Activated CD8-positive, alpha-beta memory T cell treated with anti-CD3 and anti-CD28 coated beads, Interleukin-2, amount 50 U/mL, for 1 hour (primary cell): Measurements from ENCODE around the gene RERE.
"Not testable (repeated sequence)": the region's sequence is repeated elsewhere in the genome, so short reads cannot be mapped to it uniquely, and the experiment has no call there.

Experiments used
- DNase-seq: peaks from one replicate; pipeline ENCODE4 v3.0.0-alpha.2; 2020; ENCODE audit errors: extremely low read depth

The RERE gene

GRCh38 chr1:8718850-8719361, 98.5 kb downstream of the RERE start:
- no peak for DNase-seq

DNA sequence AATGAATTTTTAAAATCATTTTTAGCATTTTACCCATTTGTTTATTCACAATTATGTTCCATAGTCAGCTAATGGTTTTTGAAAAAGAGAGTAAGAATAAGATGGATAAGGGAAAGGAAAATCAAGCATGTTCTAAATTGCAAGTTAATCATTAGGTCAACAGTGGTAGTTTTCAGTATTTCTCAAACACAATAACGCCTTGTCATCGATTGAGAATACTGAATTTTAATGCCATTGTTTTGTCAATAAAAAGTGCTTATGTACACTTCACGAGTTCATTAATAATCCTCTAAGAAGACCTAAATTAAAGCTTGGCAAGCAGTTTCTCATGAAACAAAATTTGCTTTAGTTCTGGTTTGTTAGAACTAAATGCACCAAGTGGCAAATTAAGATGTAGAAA, 100.3 kb downstream of the RERE start:
- no peak for DNase-seq

DNA sequence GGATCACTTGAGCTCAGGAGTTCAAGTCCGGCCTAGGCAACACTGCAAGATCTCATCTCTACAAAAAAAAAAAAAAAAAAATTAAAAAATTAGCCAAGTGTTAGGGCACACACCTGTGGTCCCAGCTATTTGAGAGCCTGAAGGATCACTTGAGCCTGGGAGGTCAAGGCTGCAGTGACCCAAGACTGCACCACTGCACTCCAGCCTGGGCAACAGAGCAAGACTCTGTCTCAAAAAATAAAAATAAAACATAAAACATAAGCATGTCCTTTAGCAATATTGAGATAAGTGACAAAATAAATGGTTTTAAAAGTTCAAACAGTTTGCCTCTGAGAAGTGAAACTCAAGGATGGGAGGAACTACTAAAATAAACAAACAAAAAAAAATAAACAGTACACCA, 101.2 kb downstream of the RERE start:
- no peak for DNase-seq

DNA sequence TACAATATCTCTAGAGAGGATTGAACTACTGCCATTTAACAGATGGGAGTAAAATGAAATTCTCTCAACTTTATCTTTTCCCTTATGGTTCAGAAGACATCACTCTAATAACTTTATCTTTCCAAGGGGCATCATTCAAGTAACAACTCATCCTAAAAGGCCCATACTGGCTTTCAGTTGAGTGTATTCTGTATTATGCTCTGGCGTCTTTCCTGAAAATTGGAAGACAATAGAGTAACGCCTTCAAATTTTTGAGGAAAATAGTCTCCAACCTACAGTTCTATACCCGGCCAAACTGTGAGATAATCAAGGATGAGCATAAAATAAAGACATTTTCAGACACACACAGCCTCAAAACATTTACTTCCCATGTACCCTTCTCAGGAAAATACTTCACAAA, 103.3 kb downstream of the RERE start:
- DNase-seq = no peak

- no peak for DNase-seq
These were observed 104.8 kb downstream of the RERE start for GRCh38 chr1:8712413-8713231.

- no peak for DNase-seq
These were observed 105.5 kb downstream of the RERE start for GRCh38 chr1:8711873-8712412.

DNA sequence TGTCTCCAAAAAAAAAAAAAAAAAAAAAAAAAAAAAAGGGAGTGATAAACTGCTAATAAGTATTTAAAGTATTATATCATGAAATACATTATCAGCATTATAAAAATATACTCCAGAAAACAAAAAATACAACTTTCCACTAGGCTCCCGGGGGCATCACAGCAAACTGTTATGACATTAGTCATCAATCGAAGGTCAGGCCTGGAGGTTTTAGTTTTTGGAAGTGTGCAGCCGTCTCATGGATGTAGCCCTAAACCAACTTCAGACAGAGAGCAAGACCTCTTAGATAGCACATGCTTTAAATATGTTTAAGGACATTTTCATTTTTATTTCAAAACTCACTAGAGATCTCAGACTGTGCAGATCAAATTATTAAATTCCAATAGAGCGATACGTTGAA, 106.3 kb downstream of the RERE start:
- DNase-seq = no peak

DNA sequence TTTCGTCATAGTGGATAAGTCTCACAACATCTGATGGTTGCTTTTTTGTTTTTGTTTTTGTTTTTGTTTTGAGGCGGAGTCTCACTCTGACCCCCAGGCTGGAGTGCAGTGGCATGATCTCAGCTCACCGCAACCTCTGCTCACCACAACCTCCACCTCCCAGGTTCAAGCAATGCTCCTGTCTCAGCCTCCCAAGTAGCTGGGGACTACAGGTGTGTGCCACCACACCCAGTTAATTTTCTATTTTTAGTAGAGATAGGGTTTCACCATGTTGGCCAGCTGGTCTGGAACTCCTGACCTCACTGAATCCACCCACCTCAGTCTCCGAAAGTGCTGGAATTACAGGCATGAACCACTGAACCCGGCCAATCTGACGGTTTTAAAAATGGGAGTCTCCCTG, 109.2 kb downstream of the RERE start:
- DNase-seq = no peak

- no peak for DNase-seq
These were observed 110.4 kb downstream of the RERE start for GRCh38 chr1:8706995-8707396.

DNA sequence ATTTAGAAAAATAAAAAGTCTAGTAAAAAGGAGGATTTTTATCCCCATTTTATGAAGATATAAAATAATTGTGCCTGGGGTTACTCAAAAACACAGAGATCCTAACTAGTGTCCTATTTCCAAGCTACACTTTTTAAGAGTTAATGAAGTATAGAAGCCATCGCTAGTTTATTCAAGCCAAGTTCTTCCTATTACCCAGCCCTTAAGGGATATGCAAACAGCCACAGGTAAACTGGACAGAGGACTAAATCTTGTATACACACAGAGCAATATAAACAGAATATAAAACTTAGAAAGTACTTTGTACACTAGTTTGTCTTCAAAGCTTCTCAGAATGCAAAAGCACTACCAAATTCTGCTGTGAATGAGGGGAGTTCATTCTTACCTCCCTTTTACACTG, 111.1 kb downstream of the RERE start:
- no peak for DNase-seq

DNA sequence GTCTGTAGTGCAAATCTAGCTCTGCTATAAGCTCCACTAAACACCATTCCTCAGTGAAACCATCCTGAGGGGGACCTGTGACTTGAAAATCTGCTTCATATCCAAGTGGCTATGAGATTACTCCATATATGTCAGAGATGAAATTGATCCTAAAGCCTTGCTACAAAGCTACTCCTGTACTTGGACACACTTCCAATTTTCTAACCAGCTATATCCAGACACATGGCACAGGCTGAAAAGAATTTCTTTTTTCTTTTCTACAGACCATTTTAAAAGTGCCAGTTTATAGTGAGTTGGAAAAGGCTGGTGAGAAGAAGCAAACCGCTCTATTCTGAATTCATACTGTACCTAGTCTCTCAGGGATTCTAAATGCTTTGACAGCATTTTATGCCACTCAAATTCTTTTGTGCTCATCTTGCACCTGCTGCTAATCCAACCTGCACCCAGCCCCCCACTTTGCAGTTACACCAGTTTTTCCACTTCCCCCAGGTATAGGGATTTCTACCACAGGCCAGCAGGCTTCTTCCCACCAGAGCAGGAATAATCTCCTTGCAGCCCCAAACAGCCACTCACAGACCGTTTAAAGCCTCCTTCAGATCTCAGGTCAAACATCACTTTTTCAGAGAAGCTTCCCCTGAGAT, 112.5 kb downstream of the RERE start:
- DNase-seq = no peak

GRCh38 chr1:8702850-8703810, 114.3 kb downstream of the RERE start:
- no peak for DNase-seq

DNA sequence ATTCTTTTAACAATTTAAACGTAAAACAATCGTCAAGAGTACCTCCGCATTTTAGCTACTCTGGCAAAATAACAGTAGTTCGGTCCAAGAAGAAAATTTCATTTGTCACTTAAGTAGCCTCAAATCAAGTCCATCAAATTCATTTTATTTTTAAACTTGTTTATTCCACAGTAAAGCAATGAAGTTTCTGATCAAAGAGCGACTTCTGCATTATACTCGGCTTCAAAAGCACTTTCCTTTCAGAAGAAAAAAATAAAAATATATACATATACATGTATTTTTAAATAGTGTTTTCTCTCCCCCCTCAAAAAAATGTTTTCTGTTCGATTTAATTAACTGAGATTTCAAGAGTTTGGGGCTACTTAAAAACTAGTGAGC, 115.0 kb downstream of the RERE start:
- no peak for DNase-seq

GRCh38 chr1:8701794-8702471, 115.5 kb downstream of the RERE start:
- DNase-seq = no peak

DNA sequence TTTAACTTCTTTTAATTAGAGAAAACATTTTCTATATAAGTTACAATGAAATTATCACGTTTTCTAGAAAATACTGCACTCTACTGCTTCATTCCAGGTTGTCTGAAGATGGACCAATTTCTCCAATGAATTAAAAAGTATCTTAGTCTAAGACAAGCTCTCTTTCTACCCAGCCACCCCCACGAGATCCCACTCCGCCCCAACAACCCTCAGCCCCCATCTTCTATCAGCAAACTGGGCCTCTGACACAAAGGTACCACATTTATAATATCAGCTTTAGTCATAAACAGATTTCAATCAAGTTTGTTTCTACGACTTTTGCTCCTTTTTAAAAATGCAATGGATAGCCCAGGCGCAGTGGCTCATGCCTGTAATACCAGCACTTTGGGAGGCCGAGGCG, 117.8 kb downstream of the RERE start:
- no peak for DNase-seq

DNA sequence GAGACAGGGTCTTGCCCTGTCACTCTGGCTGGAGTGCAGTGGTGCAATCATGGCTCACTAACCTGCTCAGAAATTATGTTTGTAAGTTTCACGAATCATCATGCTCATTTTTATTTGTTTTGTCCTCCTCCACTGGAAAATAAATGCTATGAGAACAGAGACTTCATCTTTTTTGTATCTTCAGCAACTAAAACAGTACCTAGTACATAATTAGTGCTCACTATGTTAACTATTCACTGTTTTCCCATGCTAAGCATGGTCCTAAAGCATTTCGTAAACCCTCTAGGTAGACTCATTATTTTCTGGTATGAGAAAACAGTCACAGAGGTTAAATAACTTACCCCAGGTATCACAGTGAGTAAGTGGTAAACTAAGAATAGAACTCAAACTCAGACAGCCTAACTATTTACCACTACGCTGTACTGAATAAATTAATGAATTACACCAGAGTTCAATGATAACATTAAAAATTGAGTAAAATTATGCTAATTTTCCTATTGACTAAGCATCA, 118.4 kb downstream of the RERE start:
- no peak for DNase-seq

DNA sequence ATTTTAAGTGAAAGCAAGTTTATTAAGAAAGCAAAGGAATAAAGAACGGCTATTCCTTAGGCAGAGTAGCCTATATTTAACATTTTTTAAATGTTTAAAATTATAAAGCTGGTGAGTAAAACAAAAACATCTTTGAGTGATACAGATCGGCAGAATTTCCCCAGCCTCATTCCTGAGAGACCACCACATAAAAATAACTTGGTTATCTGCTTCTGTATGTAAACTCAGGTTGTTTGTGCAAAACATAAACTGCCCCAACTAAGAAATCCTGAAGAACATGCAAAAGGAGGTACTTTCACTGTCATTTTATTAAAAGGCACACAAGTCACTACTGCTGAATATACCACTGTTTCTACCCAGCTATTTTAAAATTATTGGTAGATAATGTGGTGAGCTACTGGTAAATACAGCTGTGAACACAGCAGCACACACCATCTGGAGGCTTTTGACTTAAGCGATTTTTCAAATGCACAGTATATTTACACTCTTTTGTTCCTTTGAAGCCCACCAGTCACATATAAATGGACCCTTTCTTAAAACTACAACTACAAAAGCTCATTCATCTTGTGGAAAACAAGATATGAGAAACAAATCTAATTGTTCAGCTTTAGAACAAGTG, 119.3 kb downstream of the RERE start:
- no peak for DNase-seq

DNA sequence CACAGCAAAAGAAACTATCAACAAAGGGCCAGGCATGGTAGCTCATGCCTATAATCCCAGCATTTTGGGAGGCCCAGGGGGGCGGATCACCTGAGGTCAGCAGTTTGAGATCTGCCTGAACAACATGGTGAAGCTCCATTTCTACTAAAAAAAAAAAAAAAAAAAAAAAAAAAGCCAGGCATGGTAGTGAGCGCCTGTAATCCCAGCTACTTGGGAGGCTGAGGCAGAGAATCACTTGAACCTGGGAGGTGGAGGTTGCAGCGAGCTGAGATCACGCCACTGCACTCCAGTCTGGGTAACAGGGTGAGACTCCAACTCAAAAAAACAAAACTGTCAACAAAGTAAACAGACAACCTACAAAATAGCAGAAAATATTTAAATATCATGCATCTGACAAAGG, 122.0 kb downstream of the RERE start:
- DNase-seq = not testable (repeated sequence)

DNA sequence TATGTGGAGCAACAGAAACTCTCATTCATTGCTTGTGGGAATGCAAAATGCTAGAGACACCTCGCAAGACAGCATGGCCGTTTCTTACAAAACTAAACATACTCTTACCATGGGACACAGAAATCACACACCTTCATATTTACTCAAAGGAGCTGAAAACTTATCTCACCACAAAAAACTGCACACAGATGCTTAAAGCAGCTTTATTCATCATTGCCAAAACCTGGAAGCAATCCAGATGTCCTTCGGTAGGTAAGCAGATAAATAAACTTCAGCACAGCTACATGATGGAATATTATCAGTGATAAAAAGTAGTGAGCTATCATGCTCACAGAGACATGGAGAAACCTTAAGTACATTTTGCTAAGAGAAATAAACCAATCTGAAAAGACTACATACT, 124.3 kb downstream of the RERE start:
- DNase-seq = no peak

DNA sequence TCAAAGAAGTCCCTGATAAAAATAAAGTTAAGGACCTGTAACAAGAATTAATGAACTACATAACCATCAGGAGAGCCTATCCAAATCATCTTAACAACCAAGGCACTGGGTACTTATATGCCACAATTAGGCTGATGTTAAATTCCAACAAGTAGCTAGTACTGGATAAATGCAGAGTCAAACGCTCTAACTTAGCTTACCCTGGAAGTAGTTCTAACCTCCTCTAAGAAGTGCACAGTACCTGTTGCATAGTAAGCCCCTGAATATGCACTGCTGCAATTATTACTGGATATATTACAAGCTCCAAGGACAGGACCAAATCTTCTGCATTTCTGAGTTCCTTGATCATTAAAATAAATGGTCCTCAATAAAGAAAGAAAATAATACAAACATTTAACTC, 125.8 kb downstream of the RERE start:
- DNase-seq = no peak

- no peak for DNase-seq
These were observed 127.3 kb downstream of the RERE start for GRCh38 chr1:8690253-8690525.
